ENCODE data around the gene PITPNC1. TPM values are rescaled to one million over a fixed set of nuclear protein-coding genes. Genes with fewer than 3 reads are reported as not detected.
"Not testable (repeated sequence)": the region's sequence is repeated elsewhere in the genome, so short reads cannot be mapped to it uniquely, and the experiment has no call there.

Gene PITPNC1
- total RNA-seq, 2 donors from 2014 or later: 10.8 to 20.4 TPM

DNA sequence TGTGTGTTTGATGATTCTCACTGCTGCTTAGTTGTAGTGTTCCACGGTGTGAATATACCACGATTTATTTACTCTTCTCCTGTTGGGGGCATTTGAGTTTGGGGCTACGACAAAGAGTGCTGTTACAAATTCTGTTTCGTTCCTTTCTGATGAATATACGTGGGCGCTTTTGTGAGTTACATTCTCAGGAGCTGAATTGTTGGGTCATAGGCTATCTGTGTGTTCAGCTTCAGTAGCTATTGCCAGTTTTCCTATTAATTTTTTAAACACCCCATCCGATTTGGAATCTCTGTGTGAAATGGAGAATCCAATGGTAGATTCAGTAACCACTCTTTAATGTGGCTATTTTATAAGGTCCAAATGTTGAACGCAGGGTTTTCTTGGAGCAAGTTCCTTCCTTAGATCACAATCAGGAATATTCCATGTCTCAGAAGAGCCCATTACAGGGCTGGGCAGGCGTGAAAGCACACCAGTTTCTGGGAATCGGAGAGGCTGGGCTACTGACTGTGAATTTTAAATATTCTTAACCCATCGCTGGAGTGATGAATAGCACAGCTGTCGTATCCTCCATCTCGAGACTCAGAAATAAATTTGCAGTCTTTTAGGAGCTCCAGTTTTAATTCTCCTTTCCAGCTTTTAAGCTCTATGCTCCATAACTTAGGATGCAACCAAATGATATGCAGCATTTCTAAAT is 115.9 kb downstream of the PITPNC1 start:
- Histone ChIP-seq H3K4me1 (no peaks in the 10 kb centered on the region), H3K9ac (ENCODE audit: low read depth in 2 of 2, low read length in 2 of 2) (no peak overlapping the region), H3K27me3 (no peaks in the 10 kb centered on the region), H3K27ac (no peak overlapping the region), H3K9me3 (no peaks in the 10 kb centered on the region), H3K36me3 (no peaks in the 10 kb centered on the region), H3K4me3 (no peak overlapping the region)
- TF ChIP-seq, protein P1, sequence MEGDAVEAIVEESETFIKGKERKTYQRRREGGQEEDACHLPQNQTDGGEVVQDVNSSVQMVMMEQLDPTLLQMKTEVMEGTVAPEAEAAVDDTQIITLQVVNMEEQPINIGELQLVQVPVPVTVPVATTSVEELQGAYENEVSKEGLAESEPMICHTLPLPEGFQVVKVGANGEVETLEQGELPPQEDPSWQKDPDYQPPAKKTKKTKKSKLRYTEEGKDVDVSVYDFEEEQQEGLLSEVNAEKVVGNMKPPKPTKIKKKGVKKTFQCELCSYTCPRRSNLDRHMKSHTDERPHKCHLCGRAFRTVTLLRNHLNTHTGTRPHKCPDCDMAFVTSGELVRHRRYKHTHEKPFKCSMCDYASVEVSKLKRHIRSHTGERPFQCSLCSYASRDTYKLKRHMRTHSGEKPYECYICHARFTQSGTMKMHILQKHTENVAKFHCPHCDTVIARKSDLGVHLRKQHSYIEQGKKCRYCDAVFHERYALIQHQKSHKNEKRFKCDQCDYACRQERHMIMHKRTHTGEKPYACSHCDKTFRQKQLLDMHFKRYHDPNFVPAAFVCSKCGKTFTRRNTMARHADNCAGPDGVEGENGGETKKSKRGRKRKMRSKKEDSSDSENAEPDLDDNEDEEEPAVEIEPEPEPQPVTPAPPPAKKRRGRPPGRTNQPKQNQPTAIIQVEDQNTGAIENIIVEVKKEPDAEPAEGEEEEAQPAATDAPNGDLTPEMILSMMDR (IDR thresholded peaks at IDR 0.05): no peak
- no peak for DNase-seq
- intact Hi-C loops (cut with DNase I): no loop called here

DNA sequence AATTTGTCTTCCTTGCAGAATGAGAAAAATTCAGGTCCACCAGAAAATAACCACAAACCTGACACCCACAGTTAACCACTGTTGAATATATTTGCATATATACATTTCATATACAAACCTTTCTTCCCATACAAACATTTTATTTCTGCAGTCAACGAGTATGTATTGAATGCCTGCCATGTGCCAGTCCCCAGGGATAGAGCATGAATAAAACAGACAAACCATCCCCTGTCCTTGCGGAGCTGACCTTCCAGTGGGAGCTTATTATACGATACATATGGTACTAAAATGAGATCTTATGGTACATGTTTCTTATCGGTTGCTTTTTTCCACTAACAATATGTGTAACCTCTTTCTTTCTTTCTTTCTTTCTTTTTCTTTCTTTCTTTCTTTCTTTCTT is 116.7 kb downstream of the PITPNC1 start:
- Histone ChIP-seq H3K27ac (no peak overlapping the region), H3K9me3 (no peaks in the 10 kb centered on the region), H3K36me3 (no peaks in the 10 kb centered on the region), H3K4me3 (no peak overlapping the region), H3K4me1 (no peaks in the 10 kb centered on the region), H3K27me3 (no peaks in the 10 kb centered on the region), H3K9ac (ENCODE audit: low read depth in 2 of 2, low read length in 2 of 2) (no peak overlapping the region)
- intact Hi-C loops (cut with DNase I): no loop called here
- TF ChIP-seq, protein P1 (IDR thresholded peaks at IDR 0.05): no peak
- no peak for DNase-seq

DNA sequence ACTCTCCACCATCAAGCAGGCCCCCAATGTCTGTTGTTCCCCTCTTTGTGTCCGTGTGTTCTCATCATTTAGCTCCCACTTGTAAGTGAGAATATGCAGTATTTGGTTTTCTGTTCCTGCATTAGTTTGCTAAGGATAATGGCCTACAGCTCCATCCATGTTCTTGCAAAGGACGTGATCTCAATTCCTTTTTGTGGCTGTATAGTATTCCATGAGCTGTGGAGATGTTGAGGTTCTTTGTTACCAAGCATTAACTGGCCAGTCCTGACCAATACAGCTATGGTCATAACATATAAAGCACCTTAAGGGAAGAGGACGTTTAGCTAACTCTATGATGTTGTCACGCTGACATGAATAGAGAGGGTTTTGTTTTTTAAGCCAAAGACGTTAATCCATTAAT is 118.5 kb downstream of the PITPNC1 start:
- H3K36me3 ChIP-seq; H3K9me3 ChIP-seq; H3K27ac ChIP-seq; H3K9ac ChIP-seq (ENCODE audit: low read depth in 2 of 2, low read length in 2 of 2); intact Hi-C loops (cut with DNase I); H3K4me3 ChIP-seq; H3K4me1 ChIP-seq; H3K27me3 ChIP-seq; DNase-seq: not testable (repeated sequence)

DNA sequence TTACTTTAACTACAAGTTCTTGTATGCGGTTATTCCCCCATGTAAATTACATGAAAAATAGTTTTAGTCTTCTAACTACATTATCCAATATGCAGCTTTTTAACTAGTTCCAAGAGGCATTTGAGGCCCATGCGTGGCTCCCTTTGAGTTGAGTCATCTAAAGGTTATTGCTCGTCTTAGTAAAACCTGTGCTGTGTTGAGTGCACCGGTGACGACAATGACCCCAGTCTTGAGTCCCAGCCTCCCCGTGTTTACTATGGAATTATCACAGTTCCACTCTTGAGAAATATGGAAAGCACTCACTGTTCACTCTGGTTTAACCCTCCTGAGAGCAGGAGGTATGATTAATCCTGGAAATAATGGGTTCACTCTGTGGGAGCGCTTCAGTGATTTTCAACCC is 119.2 kb downstream of the PITPNC1 start:
- Histone ChIP-seq H3K27ac (no peak overlapping the region), H3K9me3 (no peaks in the 10 kb centered on the region), H3K9ac (ENCODE audit: low read depth in 2 of 2, low read length in 2 of 2) (no peak overlapping the region), H3K4me3 (no peak overlapping the region), H3K27me3 (no peaks in the 10 kb centered on the region), H3K36me3 (no peaks in the 10 kb centered on the region), H3K4me1 (no peaks in the 10 kb centered on the region)
- TF ChIP-seq, protein P1 (IDR thresholded peaks at IDR 0.05): no peak
- no peak for DNase-seq
- intact Hi-C loops (cut with DNase I): no loop called here

DNA sequence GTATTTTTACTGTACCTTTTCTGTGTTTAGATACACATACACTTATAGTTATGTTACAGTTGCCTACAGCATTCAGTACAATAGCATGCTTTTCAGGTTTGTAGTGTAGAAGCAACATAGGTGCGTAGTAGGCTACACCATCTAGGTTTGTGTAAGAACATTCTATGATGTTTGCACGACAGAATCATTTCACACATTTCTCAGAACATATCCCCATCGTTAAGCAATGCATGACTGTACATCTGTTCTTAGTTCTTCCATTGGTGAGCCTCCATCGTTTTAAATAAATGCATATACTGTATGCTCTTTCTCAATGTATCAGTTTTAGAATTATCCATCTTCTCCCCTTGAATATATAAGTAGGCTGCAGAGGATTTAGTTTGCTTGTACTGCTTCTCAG is 122.6 kb downstream of the PITPNC1 start:
- no peak overlapping the region for H3K9ac ChIP-seq (ENCODE audit: low read depth in 2 of 2, low read length in 2 of 2)
- no peak overlapping the region for H3K27ac ChIP-seq
- TF ChIP-seq, protein P1 (IDR thresholded peaks at IDR 0.05): no peak
- H3K4me3 ChIP-seq: no peak overlapping the region
- H3K9me3 ChIP-seq: no peaks in the 10 kb centered on the region
- H3K36me3 ChIP-seq: no peaks in the 10 kb centered on the region
- DNase-seq: no peak
- no peaks in the 10 kb centered on the region for H3K4me1 ChIP-seq
- H3K27me3 ChIP-seq: no peaks in the 10 kb centered on the region
- intact Hi-C loops (cut with DNase I): no loop called here

DNA sequence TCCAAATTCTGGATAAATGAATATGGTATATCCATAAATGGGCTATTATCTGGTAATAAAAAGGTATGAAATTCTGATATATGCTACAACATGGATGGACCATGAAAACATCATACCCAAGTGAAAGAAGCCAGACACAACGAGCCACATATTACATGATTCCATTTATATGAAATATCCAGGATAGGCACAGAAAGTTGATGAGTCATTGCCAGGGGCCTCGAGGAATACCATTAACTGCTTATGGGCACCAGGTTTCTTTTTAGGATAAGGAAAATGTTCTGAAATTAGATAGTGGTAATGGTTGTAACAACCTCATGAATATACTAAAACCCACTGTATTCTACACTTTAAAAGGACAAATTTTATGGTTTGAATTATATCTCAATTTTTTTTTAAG is 123.2 kb downstream of the PITPNC1 start:
- no peak overlapping the region for H3K9ac ChIP-seq (ENCODE audit: low read depth in 2 of 2, low read length in 2 of 2)
- no peaks in the 10 kb centered on the region for H3K27me3 ChIP-seq
- no peak overlapping the region for H3K4me3 ChIP-seq
- TF ChIP-seq, protein P1 (IDR thresholded peaks at IDR 0.05): no peak
- no peak overlapping the region for H3K27ac ChIP-seq
- intact Hi-C loops (cut with DNase I): no loop called here
- no peak for DNase-seq
- no peaks in the 10 kb centered on the region for H3K36me3 ChIP-seq
- H3K4me1 ChIP-seq: no peaks in the 10 kb centered on the region
- no peaks in the 10 kb centered on the region for H3K9me3 ChIP-seq

Measured in colonic mucosa (tissue), 4 donors.